Endothelial cell of umbilical vein (primary cell): ENCODE measurements around the gene TOMM40L. TPM values are rescaled to one million over a fixed set of nuclear protein-coding genes. Genes with fewer than 3 reads are reported as not detected.

Experiments used
- BruUV-seq: library from RNA; stranded (reverse); fragments of 400-500 nt; replicated peaks from 2 replicates; lab custom pipeline; 2021; lab: Mats Ljungman, UMichigan
- CTCF ChIA-PET: fragments of 300-600, 350-600 bp; sonication (Branson Sonifier 250); formaldehyde crosslinking; loops from one replicate; lab custom pipeline; 2021; ENCODE audit warnings: antibody characterized with exemption, inconsistent platforms; lab: Charles Lee
- POLR2A ChIA-PET: fragments of 300-600, 350-600 bp; sonication (Branson Sonifier 250); formaldehyde crosslinking; loops from one replicate; lab custom pipeline; 2021; ENCODE audit warnings: antibody characterized with exemption, inconsistent platforms; lab: Charles Lee
- DNase-seq: peaks from one replicate; pipeline ENCODE4 v3.0.0-alpha.2; 2011; ENCODE audit warnings: low read depth, low spot score
- FAIRE-seq: peaks from 2 replicates; lab custom pipeline; 2011; peaks lifted over from hg19 to GRCh38; lab: Jason Lieb, UNC
- H2AFZ ChIP-seq: 2 replicates; pipeline ENCODE4 v1.6.0; 2012; ENCODE audit warnings: low read depth, low read length, control low read depth, inconsistent platforms
- H3K27ac ChIP-seq: 2 replicates; pipeline ENCODE4 v1.5.1; 2011; ENCODE audit warnings: low read depth, mild to moderate bottlenecking, control low read depth, low read length, moderate library complexity; ENCODE audit not compliant: insufficient read depth
- H3K27me3 ChIP-seq, 2 experiments: 2 replicates each; pipeline versions ENCODE4 v1.6.0 to v1.6.1; 2011; ENCODE audit warnings: low read length in 2 of 2, mixed read lengths in 1 of 2; ENCODE audit not compliant: control insufficient read depth in 2 of 2, insufficient read depth in 2 of 2
- H3K36me3 ChIP-seq, 2 experiments: 2 replicates in 1 of 2; 3 replicates in 1 of 2; pipeline ENCODE4 v1.5.1; 2011; ENCODE audit warnings: low read length in 2 of 2, mild to moderate bottlenecking in 1 of 2, moderate library complexity in 1 of 2; ENCODE audit not compliant: control insufficient read depth in 2 of 2, insufficient read depth in 2 of 2; ENCODE audit errors: extremely low read depth in 1 of 2
- H3K4me1 ChIP-seq: 3 replicates; pipeline ENCODE4 v1.5.1; 2011; ENCODE audit warnings: mild to moderate bottlenecking, low read length; ENCODE audit not compliant: control insufficient read depth, insufficient read depth; ENCODE audit errors: extremely low read depth
- H3K4me2 ChIP-seq: 2 replicates; pipeline ENCODE4 v1.6.1; 2011; ENCODE audit warnings: low read length, control low read depth, mixed read lengths; ENCODE audit not compliant: insufficient read depth
- H3K4me3 ChIP-seq, 3 experiments: fragments of 200-600 bp in 1 of 3; sonication (generic), shearing (Covaris generic) in 1 of 3; replicated peaks in 1 of 3; 2 replicates each; pipeline ENCODE4 v1.5.1; 2011 to 2016; ENCODE audit warnings: control low read depth in 3 of 3, low read length in 3 of 3, mild to moderate bottlenecking in 2 of 3, inconsistent platforms in 1 of 3, low read depth in 1 of 3, moderate library complexity in 1 of 3; ENCODE audit not compliant: insufficient read depth in 1 of 3
- H3K79me2 ChIP-seq: 2 replicates; pipeline ENCODE4 v1.6.0; 2012; ENCODE audit warnings: low read length, inconsistent platforms; ENCODE audit not compliant: control insufficient read depth, insufficient read depth
- H3K9ac ChIP-seq: replicated peaks from 2 replicates; pipeline ENCODE3; 2011; ENCODE audit warnings: low read length, control low read depth; ENCODE audit not compliant: insufficient read depth; ENCODE audit errors: extremely low read depth
- H3K9me1 ChIP-seq: replicated peaks from 3 replicates; pipeline ENCODE4 v1.6.0; 2011; ENCODE audit warnings: mild to moderate bottlenecking, low read length; ENCODE audit not compliant: control insufficient read depth, insufficient read depth; ENCODE audit errors: extremely low read depth
- H3K9me3 ChIP-seq: replicated peaks from 2 replicates; pipeline ENCODE4 v1.5.1; 2012; ENCODE audit warnings: low read length, inconsistent platforms; ENCODE audit not compliant: control insufficient read depth, insufficient read depth
- H4K20me1 ChIP-seq: replicated peaks from 2 replicates; pipeline ENCODE3; 2011; ENCODE audit warnings: mild to moderate bottlenecking, low read length; ENCODE audit not compliant: control insufficient read depth, insufficient read depth; ENCODE audit errors: extremely low read depth
- FOS ChIP-seq: IDR thresholded peaks from 2 replicates; pipeline ENCODE4 v1.6.1; 2011; ENCODE audit warnings: mild to moderate bottlenecking, low read length, moderate library complexity, borderline replicate concordance; ENCODE audit not compliant: insufficient read depth
- MYC ChIP-seq: IDR thresholded peaks from one replicate; pipeline ENCODE4 v1.6.1; 2011; ENCODE audit warnings: mild to moderate bottlenecking, low read depth, low read length
- dilution Hi-C: fragments of 300-500 bp; cut with MboI; formaldehyde crosslinking; loops from one replicate; pipeline ENCODE4 v1.15.0; 2019; ENCODE audit warnings: low sequenced_read_pairs; ENCODE audit not compliant: extremely low pct_ligation_motif_present
- intact Hi-C: fragments of 100-400 bp; cut with micrococcal nuclease; formaldehyde crosslinking; loops from one replicate; pipeline ENCODE4 v1.10.0; 2022
- microRNA-seq: library from miRNA; unstranded; fragments of <30 nt; microRNA quantifications from one replicate; pipeline ENCODE4 v1.2.0, GENCODE V29; 2021; ENCODE audit warnings: borderline number of aligned reads, borderline replicate concordance
- polyA plus RNA-seq, 4 experiments: library from polyadenylated mRNA; depleted of rRNA in 3 of 4; stranded (reverse) in 3 of 4; unstranded in 1 of 4; fragments of >200 nt; gene quantifications; 2 replicates each; pipeline versions ENCODE4 v1.2.1 to v1.2.3, GENCODE V29; 2011 to 2012; ENCODE audit warnings: missing spikeins in 1 of 4
- total RNA-seq: library from RNA; stranded (reverse); gene quantifications from 2 replicates; pipeline ENCODE4 v1.2.3, GENCODE V29; 2021

The TOMM40L gene
- total and polyA plus RNA-seq, 2 donors (not counting 3 experiments of a cell fraction or from before 2014, with no cell fraction given): 18.6 to 18.7 TPM

DNA sequence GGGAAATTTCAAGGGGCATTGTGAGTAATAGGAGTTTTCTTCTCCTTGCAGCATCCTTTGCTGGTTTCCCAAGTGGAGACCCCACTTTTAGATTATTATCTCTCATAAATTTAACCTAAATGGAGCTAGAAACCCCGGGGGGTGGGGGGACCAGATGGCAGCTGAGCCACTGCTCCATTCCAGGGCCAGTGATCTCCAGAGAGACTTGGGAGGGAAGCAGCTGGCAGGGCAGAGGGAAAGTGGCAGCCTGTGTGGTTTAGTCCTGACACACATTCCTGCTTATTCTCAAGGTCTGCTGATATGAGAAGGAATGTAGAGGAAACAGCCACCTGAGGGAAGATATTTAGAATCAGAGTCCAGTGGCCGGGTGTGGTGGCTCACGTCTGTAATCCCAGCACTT, 49.0 kb downstream of the TOMM40L start:
- peaks cover 13 to 23% of the 10 kb centered on the region in 2 experiments for H3K27me3 ChIP-seq
- H3K9ac ChIP-seq: no peak overlapping the region
- no peaks in the 10 kb centered on the region for H3K9me3 ChIP-seq
- no peak overlapping the region for H3K4me3 ChIP-seq
- no peak overlapping the region for H3K27ac ChIP-seq
- BruUV-seq: no TSS peak
- no peak for TF ChIP-seq FOS
- TF ChIP-seq MYC: no peak
- H2AFZ ChIP-seq: no peak overlapping the region
- ChIA-PET CTCF (interaction anchor here (1.1 to 2.1 kb wide), 2 partner anchors 16 to 34 kb away, joined by 3 to 6 read pairs; no protein-coding TSS in a partner anchor), POLR2A (no interaction called here)
- no peaks in the 10 kb centered on the region for H3K79me2 ChIP-seq
- FAIRE-seq (no peak), DNase-seq (no peak)
- H3K36me3 ChIP-seq: no peaks in the 10 kb centered on the region
- no peaks in the 10 kb centered on the region for H4K20me1 ChIP-seq
- no peaks in the 10 kb centered on the region for H3K4me1 ChIP-seq
- H3K4me2 ChIP-seq: no peak overlapping the region
- intact Hi-C loops (no loop called here), dilution Hi-C loops (no loop called here)
- H3K9me1 ChIP-seq: no peaks in the 10 kb centered on the region

Small RNA genes within 50 kb of the gene (microRNA-seq; reads per million reads assigned to microRNA genes)
- gene MIR5187: not detected

Other genes starting within 250 kb of the TOMM40L start
- gene F11R, start 204.9 kb upstream of the TOMM40L start, total RNA-seq: 86.3 and 97.0 TPM in 2 replicates
- 124 and 137 TPM in 2 replicates for gene F11R, start 204.9 kb upstream of the TOMM40L start, polyA plus RNA-seq
- gene TSTD1, start 187.1 kb upstream of the TOMM40L start, total RNA-seq: 8.9 and 12.5 TPM in 2 replicates
- gene TSTD1, start 187.1 kb upstream of the TOMM40L start, polyA plus RNA-seq: 39.1 and 51.6 TPM in 2 replicates
- 56.7 and 57.9 TPM in 2 replicates for gene USF1, start 180.1 kb upstream of the TOMM40L start, total RNA-seq
- 53.4 and 66.0 TPM in 2 replicates for gene USF1, start 180.1 kb upstream of the TOMM40L start, polyA plus RNA-seq
- not detected in 2 replicates for gene ARHGAP30, start 156.2 kb upstream of the TOMM40L start, total RNA-seq
- gene ARHGAP30, start 156.2 kb upstream of the TOMM40L start, polyA plus RNA-seq: not detected in 2 replicates
- 0.37 and 0.58 TPM in 2 replicates for gene NECTIN4, start 136.5 kb upstream of the TOMM40L start, total RNA-seq
- gene NECTIN4, start 136.5 kb upstream of the TOMM40L start, polyA plus RNA-seq: 0.15 and 0.29 TPM in 2 replicates
- 1.1 and 1.4 TPM in 2 replicates for gene KLHDC9, start 127.7 kb upstream of the TOMM40L start, total RNA-seq
- 2.6 and 3.2 TPM in 2 replicates for gene KLHDC9, start 127.7 kb upstream of the TOMM40L start, polyA plus RNA-seq
- gene PFDN2, start 108.0 kb upstream of the TOMM40L start, total RNA-seq: 99.5 and 104 TPM in 2 replicates
- gene PFDN2, start 108.0 kb upstream of the TOMM40L start, polyA plus RNA-seq: 86.8 and 157 TPM in 2 replicates
- 20.3 and 20.9 TPM in 2 replicates for gene NIT1, start 108.0 kb upstream of the TOMM40L start, total RNA-seq
- gene NIT1, start 108.0 kb upstream of the TOMM40L start, polyA plus RNA-seq: 26.5 and 28.2 TPM in 2 replicates
- 50.2 and 54.9 TPM in 2 replicates for gene DEDD, start 93.4 kb upstream of the TOMM40L start, total RNA-seq
- 78.3 and 81.8 TPM in 2 replicates for gene DEDD, start 93.4 kb upstream of the TOMM40L start, polyA plus RNA-seq
- 102 and 110 TPM in 2 replicates for gene UFC1, start 72.1 kb upstream of the TOMM40L start, total RNA-seq
- gene UFC1, start 72.1 kb upstream of the TOMM40L start, polyA plus RNA-seq: 115 and 149 TPM in 2 replicates
- 18.7 and 19.7 TPM in 2 replicates for gene USP21, start 66.6 kb upstream of the TOMM40L start, total RNA-seq
- 29.2 and 34.9 TPM in 2 replicates for gene USP21, start 66.6 kb upstream of the TOMM40L start, polyA plus RNA-seq
- 28.5 and 28.9 TPM in 2 replicates for gene PPOX, start 59.6 kb upstream of the TOMM40L start, total RNA-seq
- 26.4 and 31.3 TPM in 2 replicates for gene PPOX, start 59.6 kb upstream of the TOMM40L start, polyA plus RNA-seq
- 39.5 and 39.8 TPM in 2 replicates for gene B4GALT3, start 48.6 kb upstream of the TOMM40L start, total RNA-seq
- gene B4GALT3, start 48.6 kb upstream of the TOMM40L start, polyA plus RNA-seq: 55.5 and 60.4 TPM in 2 replicates
- gene ADAMTS4, start 27.0 kb upstream of the TOMM40L start, total RNA-seq: 8.9 and 13.6 TPM in 2 replicates
- gene ADAMTS4, start 27.0 kb upstream of the TOMM40L start, polyA plus RNA-seq: 2.5 and 2.6 TPM in 2 replicates
- gene NDUFS2, start 23.7 kb upstream of the TOMM40L start, total RNA-seq: 95.1 and 99.7 TPM in 2 replicates
- gene NDUFS2, start 23.7 kb upstream of the TOMM40L start, polyA plus RNA-seq: 101 and 130 TPM in 2 replicates
- gene FCER1G, start 10.8 kb upstream of the TOMM40L start, total RNA-seq: 1.6 and 2.2 TPM in 2 replicates
- 1.1 and 1.3 TPM in 2 replicates for gene FCER1G, start 10.8 kb upstream of the TOMM40L start, polyA plus RNA-seq
- not detected in 2 replicates for gene APOA2, start 2.4 kb upstream of the TOMM40L start, total RNA-seq
- not detected in 2 replicates for gene APOA2, start 2.4 kb upstream of the TOMM40L start, polyA plus RNA-seq
- not detected in 2 replicates for gene NR1I3, start 12.1 kb downstream of the TOMM40L start, total RNA-seq
- gene NR1I3, start 12.1 kb downstream of the TOMM40L start, polyA plus RNA-seq: not detected in 2 replicates
- not detected in 2 replicates for gene PCP4L1, start 32.7 kb downstream of the TOMM40L start, total RNA-seq
- not detected in 2 replicates for gene PCP4L1, start 32.7 kb downstream of the TOMM40L start, polyA plus RNA-seq
- 1.3 and 2.0 TPM in 2 replicates for gene MPZ, start 83.9 kb downstream of the TOMM40L start, total RNA-seq
- gene MPZ, start 83.9 kb downstream of the TOMM40L start, polyA plus RNA-seq: 6.1 and 7.0 TPM in 2 replicates
- gene SDHC, start 88.3 kb downstream of the TOMM40L start, total RNA-seq: 136 and 148 TPM in 2 replicates
- 219 and 279 TPM in 2 replicates for gene SDHC, start 88.3 kb downstream of the TOMM40L start, polyA plus RNA-seq
- not detected in 2 replicates for gene CFAP126, start 141.8 kb downstream of the TOMM40L start, total RNA-seq
- not detected in 2 replicates for gene CFAP126, start 141.8 kb downstream of the TOMM40L start, polyA plus RNA-seq